K562 (cell line): Measurements from ENCODE around the gene HSD17B12. TPM values are rescaled to one million over a fixed set of nuclear protein-coding genes. Genes with fewer than 3 reads are reported as not detected.

ENCODE experiments used
- ADNP ChIP-seq: fragments of 200-800 bp; sonication (Bioruptor generic); IDR thresholded peaks from 2 replicates; pipeline ENCODE4 v1.6.1; 2016; ENCODE audit warnings: missing genetic modification characterization, missing compliant biosample characterization
- CHD1 ChIP-seq: fragments of 200-600 bp; sonication (generic); IDR thresholded peaks from one replicate; pipeline ENCODE4 v1.6.1; 2012; ENCODE audit warnings: mild to moderate bottlenecking, moderate library complexity, low read length, inconsistent platforms
- GABPB2 ChIP-seq: fragments of 250-450 bp; sonication (Bioruptor Pico); conservative IDR thresholded peaks from 2 replicates; pipeline ENCODE4 v1.5.1; 2021; ENCODE audit warnings: mild to moderate bottlenecking
- PCBP1 ChIP-seq: fragments of 200-400 bp; formaldehyde crosslinking; IDR thresholded peaks from 2 replicates; pipeline ENCODE4 v1.6.1; 2018; ENCODE audit warnings: mild to moderate bottlenecking, low read depth, low read length; ENCODE audit not compliant: poor library complexity, severe bottlenecking
- SRF ChIP-seq, 2 experiments: fragments of 250-450, 450-650 bp in 1 of 2; sonication (Bioruptor Pico) in 1 of 2; sonication (generic) in 1 of 2; formaldehyde crosslinking; IDR thresholded peaks; 2 replicates each; pipeline versions ENCODE4 v1.5.0 to v1.5.1; 2020 to 2022; ENCODE audit warnings: mild to moderate bottlenecking in 1 of 2, missing genetic modification reagents in 1 of 2
- ZNF586 ChIP-seq: fragments of 450-650 bp; formaldehyde crosslinking; conservative IDR thresholded peaks from 2 replicates; pipeline ENCODE4 v1.4.0; 2020; ENCODE audit warnings: mild to moderate bottlenecking, moderate library complexity
- polyA plus RNA-seq, 8 experiments: library from polyadenylated mRNA; depleted of rRNA in 4 of 8; stranded (reverse) in 5 of 8; unstranded in 3 of 8; fragments of >200 nt; fragmentation: Nextera tagmentation in 2 of 8; fragmentation: Illumina TruSeq in 1 of 8; extraction: Ambion mirVana in 2 of 8; extraction: Trizol in 1 of 8; gene quantifications; 2 replicates each; pipeline versions ENCODE4 v1.2.1 to v1.2.3, GENCODE V29; 2011 to 2014; ENCODE audit warnings: inconsistent platforms in 1 of 8, missing spikeins in 1 of 8
- total RNA-seq, 7 experiments: library from RNA; depleted of rRNA in 6 of 7; stranded (reverse); fragments of >200 nt in 6 of 7; fragmentation: Illumina TruSeq in 2 of 7; extraction: Trizol in 2 of 7; gene quantifications; 2 replicates each; pipeline versions ENCODE4 v1.2.1 to v1.2.3, GENCODE V29; 2011 to 2021; ENCODE audit warnings: low replicate concordance in 1 of 7
- TF ChIP-seq, protein P1 (sequence below): fragments of 250-450 bp; sonication (Bioruptor Pico); IDR thresholded peaks from 2 replicates; pipeline ENCODE4 v1.9.0; 2021; ENCODE audit warnings: mild to moderate bottlenecking, inconsistent platforms
- TF ChIP-seq, protein P2 (sequence below): fragments of 450-650 bp; IDR thresholded peaks from 2 replicates; pipeline ENCODE4 v1.7.0; 2016; ENCODE audit warnings: borderline replicate concordance

HSD17B12 gene
- total and polyA plus RNA-seq, 9 of the 15 experiments (the other 6 are each of a cell fraction or from before 2014, with no cell fraction given): 9.1 to 34.5 (median 23.3) TPM

DNA sequence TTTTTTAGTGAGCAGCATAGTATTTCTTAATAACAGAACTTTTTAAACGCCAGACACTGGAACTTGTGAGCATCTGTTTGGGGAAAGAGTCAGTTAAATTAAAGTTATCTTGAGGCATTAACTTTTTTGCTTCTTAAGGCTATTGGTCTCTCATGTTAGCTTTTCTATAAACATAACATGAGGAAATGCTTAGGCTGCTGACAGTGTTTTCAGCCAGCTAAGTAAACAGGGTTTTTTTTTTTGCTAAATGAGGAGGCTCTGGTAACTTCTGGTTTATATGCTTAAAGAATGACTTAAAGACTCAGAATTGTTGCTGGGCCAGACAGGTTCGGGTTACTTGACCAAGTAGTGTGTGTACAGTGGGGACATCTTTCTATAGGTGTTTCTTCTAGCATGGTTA is 104.3 kb downstream of the HSD17B12 start (continued):
- TF ChIP-seq, protein P1, sequence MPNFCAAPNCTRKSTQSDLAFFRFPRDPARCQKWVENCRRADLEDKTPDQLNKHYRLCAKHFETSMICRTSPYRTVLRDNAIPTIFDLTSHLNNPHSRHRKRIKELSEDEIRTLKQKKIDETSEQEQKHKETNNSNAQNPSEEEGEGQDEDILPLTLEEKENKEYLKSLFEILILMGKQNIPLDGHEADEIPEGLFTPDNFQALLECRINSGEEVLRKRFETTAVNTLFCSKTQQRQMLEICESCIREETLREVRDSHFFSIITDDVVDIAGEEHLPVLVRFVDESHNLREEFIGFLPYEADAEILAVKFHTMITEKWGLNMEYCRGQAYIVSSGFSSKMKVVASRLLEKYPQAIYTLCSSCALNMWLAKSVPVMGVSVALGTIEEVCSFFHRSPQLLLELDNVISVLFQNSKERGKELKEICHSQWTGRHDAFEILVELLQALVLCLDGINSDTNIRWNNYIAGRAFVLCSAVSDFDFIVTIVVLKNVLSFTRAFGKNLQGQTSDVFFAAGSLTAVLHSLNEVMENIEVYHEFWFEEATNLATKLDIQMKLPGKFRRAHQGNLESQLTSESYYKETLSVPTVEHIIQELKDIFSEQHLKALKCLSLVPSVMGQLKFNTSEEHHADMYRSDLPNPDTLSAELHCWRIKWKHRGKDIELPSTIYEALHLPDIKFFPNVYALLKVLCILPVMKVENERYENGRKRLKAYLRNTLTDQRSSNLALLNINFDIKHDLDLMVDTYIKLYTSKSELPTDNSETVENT (CRISPR knock-in tag): no peak
- TF ChIP-seq ADNP (tag) (no peak), ZNF586 (CRISPR knock-in tag) (no peak), CHD1 (no peak), SRF (CRISPR knock-in tag; IDR thresholded peaks at IDR 0.05) (no peak), PCBP1 (no peak), GABPB2 (CRISPR knock-in tag) (no peak)
- TF ChIP-seq, protein P2, sequence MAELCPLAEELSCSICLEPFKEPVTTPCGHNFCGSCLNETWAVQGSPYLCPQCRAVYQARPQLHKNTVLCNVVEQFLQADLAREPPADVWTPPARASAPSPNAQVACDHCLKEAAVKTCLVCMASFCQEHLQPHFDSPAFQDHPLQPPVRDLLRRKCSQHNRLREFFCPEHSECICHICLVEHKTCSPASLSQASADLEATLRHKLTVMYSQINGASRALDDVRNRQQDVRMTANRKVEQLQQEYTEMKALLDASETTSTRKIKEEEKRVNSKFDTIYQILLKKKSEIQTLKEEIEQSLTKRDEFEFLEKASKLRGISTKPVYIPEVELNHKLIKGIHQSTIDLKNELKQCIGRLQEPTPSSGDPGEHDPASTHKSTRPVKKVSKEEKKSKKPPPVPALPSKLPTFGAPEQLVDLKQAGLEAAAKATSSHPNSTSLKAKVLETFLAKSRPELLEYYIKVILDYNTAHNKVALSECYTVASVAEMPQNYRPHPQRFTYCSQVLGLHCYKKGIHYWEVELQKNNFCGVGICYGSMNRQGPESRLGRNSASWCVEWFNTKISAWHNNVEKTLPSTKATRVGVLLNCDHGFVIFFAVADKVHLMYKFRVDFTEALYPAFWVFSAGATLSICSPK: no peak
- TF ChIP-seq, all 486 proteins: peak for 0
